ENCODE measurements around the gene EMC6. TPM values are rescaled to one million over a fixed set of nuclear protein-coding genes. Genes with fewer than 3 reads are reported as not detected.

Gene EMC6
- total RNA-seq, result 35.3 and 43.9 TPM in 2 replicates

DNA sequence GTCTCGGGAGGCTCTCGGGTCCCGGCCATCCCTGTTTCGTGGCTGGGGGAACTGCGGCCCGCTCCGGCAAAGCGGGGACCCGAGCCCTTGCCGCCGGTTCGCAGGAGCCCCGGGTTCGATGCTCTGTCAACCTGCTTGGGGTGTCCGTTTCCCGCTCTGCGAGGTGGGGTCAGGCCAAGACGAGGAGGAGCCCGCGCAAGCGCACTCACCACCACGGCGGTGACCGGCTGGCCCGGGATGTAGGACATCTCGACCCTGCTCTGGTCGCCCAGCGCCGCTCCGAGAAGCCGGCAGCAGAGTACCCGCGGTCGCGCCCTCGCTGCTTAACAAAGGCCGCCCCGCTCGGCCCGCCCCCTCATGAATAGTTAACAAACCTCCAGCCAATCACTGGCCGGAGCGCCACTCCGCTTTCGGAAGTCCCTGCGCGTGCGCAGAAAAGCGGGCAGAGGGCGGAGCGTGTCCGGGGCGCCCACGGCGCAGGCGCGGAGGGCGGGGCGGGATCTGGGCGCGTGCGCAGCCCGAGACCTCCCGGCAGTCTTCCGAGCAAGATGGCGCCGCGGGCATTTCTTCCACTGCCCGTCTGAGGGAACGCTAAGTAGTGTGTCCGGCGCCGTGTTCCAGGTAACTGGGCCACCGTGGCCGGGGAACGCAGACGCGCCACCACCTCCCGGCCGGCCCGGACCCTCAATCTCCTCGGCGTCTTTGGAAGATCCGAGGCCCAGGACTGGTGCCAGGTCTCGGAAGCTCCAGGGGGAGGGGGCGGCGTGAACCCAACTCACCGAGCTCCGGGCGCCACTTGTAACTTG, at the start of gene EMC6, which contains the start of gene TAX1BP3:
EMC6 (plus strand) TSS at position 534 of the 806 bp plus-strand sequence. CDS start 335 bp downstream, outside the sequence.
TAX1BP3 (minus strand) TSS at position 300 of the 806 bp plus-strand sequence; CDS start at position 248, 52 bp downstream.

DNA sequence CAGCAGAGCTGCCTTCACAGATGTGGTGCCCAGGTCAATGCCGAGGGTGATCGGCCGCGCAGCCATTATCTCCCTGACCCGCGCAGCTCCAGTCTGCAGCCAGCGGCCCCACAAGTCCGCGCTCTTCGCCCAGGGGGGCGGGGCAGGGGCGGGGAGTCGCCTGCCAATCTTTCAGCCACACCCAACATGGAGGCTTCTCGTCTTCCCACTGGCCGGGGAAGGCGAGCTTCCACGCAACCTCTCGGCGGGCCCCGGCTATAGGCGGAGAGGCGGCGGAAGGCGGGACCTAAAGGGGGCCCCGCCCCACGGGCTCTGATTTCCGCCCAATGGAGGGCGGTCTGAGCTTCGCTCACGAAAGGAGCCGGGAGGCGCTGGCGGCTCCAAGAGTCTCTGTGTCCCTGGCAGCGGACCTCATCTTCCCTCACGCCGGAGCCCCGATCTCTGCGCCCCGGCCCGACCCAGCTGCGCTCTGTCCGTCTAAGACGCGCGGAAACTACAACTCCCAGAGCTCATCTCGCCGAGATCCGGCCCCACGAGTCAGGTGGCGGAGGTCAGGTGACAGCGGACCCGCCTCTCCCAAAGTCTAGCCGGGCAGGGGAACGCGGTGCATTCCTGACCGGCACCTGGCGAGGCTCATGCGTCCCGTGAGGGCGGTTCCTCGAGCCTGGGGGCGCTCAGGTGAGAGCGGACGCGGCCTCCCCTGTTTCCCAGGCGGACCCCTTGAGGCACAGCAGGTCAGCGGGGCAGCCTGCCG, 32.3 kb upstream of the EMC6 start, which contains the start of the genes CTNS and SHPK:
CTNS (plus strand) TSS at position 607 of the 754 bp plus-strand sequence. CDS start 3,447 bp downstream, outside the sequence.
SHPK (minus strand) TSS at position 97 of the 754 bp plus-strand sequence; CDS start at position 66, 31 bp downstream.

GRCh38 chr17:3695723-3696411, 27.3 kb downstream of the EMC6 start, which contains the start of gene P2RX5:
P2RX5 (minus strand) TSS chr17:3696155; CDS start chr17:3696005, 150 bp downstream.

Other genes with a start within 250 kb of the EMC6 start
- gene OR1E2, start 235.0 kb upstream of the EMC6 start, total RNA-seq, result not detected in 2 replicates
- not detected in 2 replicates for gene SPATA22, start 197.0 kb upstream of the EMC6 start, total RNA-seq
- gene ASPA, start 192.8 kb upstream of the EMC6 start, total RNA-seq, result under 0.01 TPM in 1 of 2 replicates, not detected in the other
- gene TRPV3, start 111.0 kb upstream of the EMC6 start, total RNA-seq, result under 0.01 and 0.30 TPM in 2 replicates
- gene TRPV1, start 59.4 kb upstream of the EMC6 start, total RNA-seq, result 0.50 and 1.0 TPM in 2 replicates
- gene SHPK, start 32.6 kb upstream of the EMC6 start, total RNA-seq, result 17.3 and 17.5 TPM in 2 replicates
- 18.7 and 19.9 TPM in 2 replicates for gene CTNS, start 32.1 kb upstream of the EMC6 start, total RNA-seq
- gene TAX1BP3, start 234 bp upstream of the EMC6 start, total RNA-seq, result 287 and 309 TPM in 2 replicates
- 1.0 and 1.3 TPM in 2 replicates for gene P2RX5, start 27.3 kb downstream of the EMC6 start, total RNA-seq
- 9.7 and 13.1 TPM in 2 replicates for gene HASPIN, start 55.1 kb downstream of the EMC6 start, total RNA-seq
- gene ITGAE, start 132.4 kb downstream of the EMC6 start, total RNA-seq, result 20.8 and 28.7 TPM in 2 replicates
- gene NCBP3, start 177.4 kb downstream of the EMC6 start, total RNA-seq, result 9.1 and 10.3 TPM in 2 replicates
- 3.1 and 3.5 TPM in 2 replicates for gene CAMKK1, start 224.2 kb downstream of the EMC6 start, total RNA-seq
- gene P2RX1, start 247.7 kb downstream of the EMC6 start, total RNA-seq, result under 0.01 TPM in 1 of 2 replicates, not detected in the other